Mesenteric fat pad (tissue), 1 donor: Measurements from ENCODE around the gene HMGB2. TPM values are rescaled to one million over a fixed set of nuclear protein-coding genes. Genes with fewer than 3 reads are reported as not detected.

Source experiments
- DNase-seq: peaks from one replicate; pipeline ENCODE4 v3.0.0-alpha.2; 2020; ENCODE audit warnings: low spot score
- total RNA-seq: library from RNA; stranded (reverse); fragmentation: NEBNext Ultra II Directional; extraction: Animal tissue kit (Norgen Biotek cat#: 25700); gene quantifications from one replicate; pipeline ENCODE4 v1.2.1, GENCODE V29; 2021
- donor health status: DM: yes; HTN: yes; CAD: no.

The HMGB2 gene
- total RNA-seq, 1 donor from 2014 or later, result 41.4 TPM

DNA sequence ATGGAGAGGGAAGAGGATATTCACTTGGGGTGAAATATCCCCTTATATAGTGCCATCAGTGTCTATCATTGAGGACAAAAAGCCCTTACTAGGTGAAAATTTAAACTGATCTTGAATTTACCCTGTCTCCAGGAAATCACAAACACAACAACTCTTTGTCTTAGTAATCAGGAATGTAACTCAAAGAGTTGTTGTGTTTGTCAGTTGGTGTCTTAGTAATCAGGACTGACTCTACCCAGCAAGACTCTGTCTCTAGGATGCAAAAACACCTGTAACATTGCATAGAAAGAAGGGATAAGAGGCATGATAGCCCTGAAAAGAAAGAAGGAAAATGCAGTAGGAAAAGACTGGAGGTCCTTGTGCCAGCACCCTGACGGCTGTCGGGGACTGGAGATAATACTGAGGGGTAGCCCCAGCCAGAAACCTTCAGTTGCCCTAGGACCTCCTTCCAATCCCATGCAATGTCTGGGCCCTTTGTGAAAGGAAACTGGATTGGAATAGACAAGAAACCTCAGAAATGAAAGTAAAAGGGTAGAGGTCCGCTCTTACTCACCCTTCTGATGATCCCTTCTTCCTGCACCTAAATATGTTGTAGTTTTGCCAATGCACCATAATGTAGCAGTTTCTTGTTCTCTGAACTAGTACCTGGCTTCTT is 45.3 kb downstream of the HMGB2 start:
- no peak for DNase-seq

DNA sequence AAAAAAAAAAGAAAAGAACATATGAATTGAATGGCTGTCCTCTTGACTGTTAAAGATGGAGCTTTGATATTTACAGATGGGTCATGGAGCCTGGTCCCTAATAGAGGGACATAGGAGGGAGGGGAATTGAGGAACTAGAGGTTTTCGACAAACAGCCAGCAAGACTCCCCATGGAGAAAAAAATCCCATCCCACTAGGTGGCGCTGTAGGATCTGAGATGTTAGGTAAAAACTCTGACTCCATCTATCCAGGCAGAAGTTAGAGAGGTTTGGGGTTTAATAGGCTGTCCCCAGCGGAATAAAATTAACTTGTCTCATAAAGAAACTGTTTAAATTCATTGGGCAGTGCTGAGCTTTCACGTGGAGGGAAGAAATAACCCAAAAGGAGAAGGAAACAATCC is 45.9 kb downstream of the HMGB2 start:
- no peak for DNase-seq

DNA sequence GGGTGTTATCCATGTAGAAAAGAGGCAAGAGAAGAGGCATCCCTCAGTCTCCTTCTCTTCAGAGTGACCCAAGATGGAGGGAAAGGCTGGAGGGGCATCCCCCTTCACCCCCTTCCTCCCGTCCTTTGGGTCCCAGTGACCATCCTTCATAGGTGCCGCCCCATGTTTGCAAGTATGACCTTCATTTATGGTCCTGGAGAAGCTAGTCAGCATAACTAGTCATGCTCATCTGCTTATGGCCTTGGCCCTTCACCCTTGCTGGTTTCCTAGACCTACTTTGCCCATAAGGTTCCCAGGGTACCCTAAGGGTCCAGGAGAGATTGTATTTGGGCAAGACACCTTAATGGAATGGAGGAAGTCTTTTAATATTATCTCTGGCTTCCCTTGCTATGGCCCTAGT is 46.7 kb downstream of the HMGB2 start:
- no peak for DNase-seq

DNA sequence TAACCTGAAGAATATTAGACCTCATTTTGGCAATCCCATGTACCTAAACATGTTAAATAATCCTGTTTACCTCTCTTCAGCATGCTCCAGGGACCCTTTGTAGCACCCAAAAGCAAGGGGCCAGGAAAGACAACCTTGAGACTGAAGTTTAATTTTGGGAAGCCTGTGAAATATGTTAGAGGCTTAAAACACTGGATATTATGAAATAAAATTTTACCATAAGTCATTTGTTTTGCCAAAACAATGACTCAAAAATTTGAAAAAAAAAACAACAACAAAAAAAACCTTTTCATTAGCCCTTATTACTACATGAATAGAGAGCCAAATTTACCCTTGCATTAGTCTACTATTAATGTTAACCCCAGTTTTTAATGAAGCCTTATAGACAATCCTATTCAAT is 49.7 kb downstream of the HMGB2 start:
- no peak for DNase-seq

DNA sequence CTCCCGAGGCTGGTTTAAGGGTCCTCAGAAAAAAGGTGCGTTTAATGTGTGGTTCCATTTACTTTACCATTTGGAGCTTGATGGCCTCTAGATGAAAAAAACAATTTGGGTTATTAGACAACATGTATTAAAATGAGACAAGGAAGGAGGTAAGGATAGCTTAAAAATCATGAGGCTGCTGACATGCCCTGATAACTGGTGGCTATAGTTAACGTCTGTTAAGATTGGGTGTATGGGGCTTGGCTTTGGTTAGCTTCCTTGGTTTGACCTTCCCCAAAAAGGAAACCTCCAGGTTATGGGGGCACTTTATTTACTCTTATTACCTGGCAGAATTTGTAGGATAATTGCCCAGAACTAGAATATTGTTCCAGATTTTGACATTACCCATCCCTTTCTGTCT is 51.5 kb downstream of the HMGB2 start:
- DNase-seq, result no peak

DNA sequence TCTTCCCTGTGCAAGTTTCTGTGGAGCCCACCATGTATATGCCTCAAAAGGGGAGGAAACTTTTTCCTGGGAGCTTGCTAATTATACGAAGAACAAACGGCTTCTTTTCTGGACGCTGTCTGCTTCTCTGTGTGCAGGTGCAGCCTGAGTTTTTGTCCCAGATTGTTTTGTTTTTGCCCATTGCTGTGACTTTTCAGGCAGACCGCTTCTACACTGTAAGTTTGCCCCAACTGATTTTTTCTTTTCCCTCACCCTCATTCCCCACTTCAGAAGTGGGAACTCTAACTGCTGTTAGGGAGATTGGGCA is 51.9 kb downstream of the HMGB2 start:
- DNase-seq, result no peak

DNA sequence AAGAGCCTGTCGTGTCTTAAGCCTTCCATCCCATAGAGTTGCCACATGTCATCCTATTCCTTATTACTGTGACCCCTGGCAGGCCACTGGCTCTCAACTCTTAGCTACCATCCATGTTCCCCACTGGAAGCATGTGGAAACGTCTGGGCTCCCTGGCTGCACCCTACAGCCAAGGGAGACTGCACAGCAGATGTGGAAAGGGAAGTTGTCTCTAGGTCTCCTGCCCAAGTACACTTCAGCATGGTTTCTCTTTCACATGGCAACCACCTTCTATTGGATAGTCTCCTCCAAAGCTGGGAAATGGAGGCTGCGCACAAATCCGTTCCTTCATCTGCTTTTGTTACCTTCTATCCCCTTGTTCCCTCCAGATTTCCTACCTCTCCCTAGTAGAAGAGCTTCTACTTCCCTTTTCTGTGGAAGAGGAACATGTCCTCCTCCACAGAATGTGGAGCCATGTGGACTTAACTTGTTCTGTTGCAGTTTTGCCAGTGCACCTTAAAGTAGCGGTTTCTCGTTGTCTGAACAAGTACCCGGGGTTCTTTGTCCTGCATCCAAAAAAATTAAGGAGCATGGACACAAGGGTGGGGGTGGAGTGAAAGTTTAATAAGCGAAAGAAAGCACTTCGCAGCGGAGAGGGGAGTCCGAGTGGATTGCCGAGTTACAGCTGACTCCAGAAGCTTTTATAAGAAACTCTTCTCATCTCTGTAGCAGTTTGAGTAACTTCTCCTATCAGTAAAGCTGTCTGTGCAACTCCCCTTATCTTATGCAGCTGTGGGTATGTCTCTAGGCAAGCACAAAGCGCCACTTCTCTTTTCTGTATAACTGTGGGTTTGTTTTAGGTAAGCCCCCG is 52.5 kb downstream of the HMGB2 start:
- no peak for DNase-seq

Other genes with a start within 250 kb of the HMGB2 start
- gene GALNT7, start 165.5 kb downstream of the HMGB2 start, total RNA-seq, result 9.8 TPM
- 28.5 TPM for gene SAP30, start 36.6 kb upstream of the HMGB2 start, total RNA-seq
- gene SCRG1, start 64.8 kb upstream of the HMGB2 start, total RNA-seq, result 1.1 TPM
- 6.3 TPM for gene HAND2, start 195.9 kb upstream of the HMGB2 start, total RNA-seq